Upper lobe of left lung (tissue), 6 donors: ENCODE results near the gene EPHB1. TPM values are rescaled to one million over a fixed set of nuclear protein-coding genes. Genes with fewer than 3 reads are reported as not detected.

ENCODE experiments used
- ATAC-seq, 2 donors: fragments of 200-7000 bp; cut with Tn5 transposase; one replicate each; pipeline ENCODE4 v1.9.1; 2022; ENCODE audit warnings: mild to moderate bottlenecking in 2 of 2, moderate library complexity in 2 of 2; ENCODE audit not compliant: low FRiP score in 2 of 2
- DNase-seq, 2 donors: peaks; one replicate each; pipeline ENCODE4 v3.0.0-alpha.2; 2019 to 2020
- H3K27ac ChIP-seq, 4 donors: fragments of 200-600 bp; sonication (generic); one replicate each; pipeline ENCODE4 v1.5.1; 2016 to 2019
- H3K27me3 ChIP-seq, 4 donors: fragments of 200-600 bp; sonication (generic); one replicate each; pipeline ENCODE4 v1.5.1; 2017 to 2019
- H3K36me3 ChIP-seq, 4 donors: fragments of 200-600 bp; sonication (generic); one replicate each; pipeline ENCODE4 v1.5.1; 2016 to 2019
- H3K4me1 ChIP-seq, 4 donors: fragments of 200-600 bp; sonication (generic); one replicate each; pipeline ENCODE4 v1.5.1; 2018 to 2019
- H3K4me3 ChIP-seq, 4 donors: fragments of 200-600 bp; sonication (generic); one replicate each; pipeline ENCODE4 v1.5.1; 2017 to 2019; ENCODE audit warnings: mild to moderate bottlenecking in 2 of 4, moderate library complexity in 1 of 4
- H3K9me3 ChIP-seq, 4 donors: fragments of 200-600 bp; sonication (generic); one replicate each; pipeline ENCODE4 v1.5.1; 2018 to 2019
- EP300 ChIP-seq, 4 donors: sonication (generic); formaldehyde crosslinking; IDR thresholded peaks; one replicate each; pipeline ENCODE4 v1.5.1; 2017; ENCODE audit warnings: antibody characterized with exemption in 4 of 4, control low read depth in 2 of 4
- POLR2A ChIP-seq, 4 donors: fragments of 450-650 bp; IDR thresholded peaks; one replicate each; pipeline ENCODE4 v1.5.1; 2016 to 2017; ENCODE audit warnings: antibody characterized with exemption in 4 of 4, mild to moderate bottlenecking in 2 of 4
- POLR2AphosphoS5 ChIP-seq, 2 donors: sonication (generic); formaldehyde crosslinking; IDR thresholded peaks; one replicate each; pipeline ENCODE4 v1.5.1; 2017; ENCODE audit warnings: antibody characterized with exemption in 2 of 2
- WGBS, 2 donors: methylation state at CpG; one replicate each; pipeline ENCODE4 v1.1.5; 2017 to 2018; 5-methylcytosine and 5-hydroxymethylcytosine counted together
- total RNA-seq, 6 donors: library from RNA; depleted of rRNA in 4 of 6; stranded (reverse); fragments of >200 nt in 4 of 6; gene quantifications; one replicate each; pipeline versions ENCODE4 v1.1.0 to v1.2.1, GENCODE V29; 2016 to 2021
- TF ChIP-seq, protein P1 (sequence below), 6 experiments: fragments of 450-650 bp in 4 of 6; fragments of 200-600 bp in 2 of 6; sonication (generic) in 2 of 6; IDR thresholded peaks; one replicate each; pipeline ENCODE4 v1.5.1; 2016 to 2019; ENCODE audit warnings: antibody characterized with exemption in 6 of 6
- donor health status: DM: no; HTN: no; CAD: no; lungs with moderate emphysema.
- donor health status: DM: no; HTN: yes; CAD: no; lungs with severe emphysema.

Gene EPHB1
- total RNA-seq, 6 donors from 2014 or later, result 1.3 to 14.6 (median 2.4) TPM; not detected in 1

- Histone ChIP-seq H3K9me3 (no peaks in the 10 kb centered on the region), H3K4me1 (no peaks in the 10 kb centered on the region), H3K4me3 (no peak overlapping the region), H3K27ac (no peak overlapping the region), H3K36me3 (no peaks in the 10 kb centered on the region), H3K27me3 (no peaks in the 10 kb centered on the region)
- DNase-seq, result no peak
- TF ChIP-seq EP300 (IDR thresholded peaks at IDR 0.05), result no peak
- TF ChIP-seq POLR2AphosphoS5 (IDR thresholded peaks at IDR 0.05), result no peak
- TF ChIP-seq, protein P1, sequence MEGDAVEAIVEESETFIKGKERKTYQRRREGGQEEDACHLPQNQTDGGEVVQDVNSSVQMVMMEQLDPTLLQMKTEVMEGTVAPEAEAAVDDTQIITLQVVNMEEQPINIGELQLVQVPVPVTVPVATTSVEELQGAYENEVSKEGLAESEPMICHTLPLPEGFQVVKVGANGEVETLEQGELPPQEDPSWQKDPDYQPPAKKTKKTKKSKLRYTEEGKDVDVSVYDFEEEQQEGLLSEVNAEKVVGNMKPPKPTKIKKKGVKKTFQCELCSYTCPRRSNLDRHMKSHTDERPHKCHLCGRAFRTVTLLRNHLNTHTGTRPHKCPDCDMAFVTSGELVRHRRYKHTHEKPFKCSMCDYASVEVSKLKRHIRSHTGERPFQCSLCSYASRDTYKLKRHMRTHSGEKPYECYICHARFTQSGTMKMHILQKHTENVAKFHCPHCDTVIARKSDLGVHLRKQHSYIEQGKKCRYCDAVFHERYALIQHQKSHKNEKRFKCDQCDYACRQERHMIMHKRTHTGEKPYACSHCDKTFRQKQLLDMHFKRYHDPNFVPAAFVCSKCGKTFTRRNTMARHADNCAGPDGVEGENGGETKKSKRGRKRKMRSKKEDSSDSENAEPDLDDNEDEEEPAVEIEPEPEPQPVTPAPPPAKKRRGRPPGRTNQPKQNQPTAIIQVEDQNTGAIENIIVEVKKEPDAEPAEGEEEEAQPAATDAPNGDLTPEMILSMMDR (IDR thresholded peaks at IDR 0.05), result no peak
- TF ChIP-seq POLR2A (IDR thresholded peaks at IDR 0.05), result no peak
- no peak for ATAC-seq
- WGBS, 2 donors, result 62 to 63% methylated on average over 2 of the region's 2 CpGs
Observed at GRCh38 chr3:135199137-135199536, 404.1 kb downstream of the EPHB1 start.

GRCh38 chr3:135203026-135203425 lies 408.0 kb downstream of the EPHB1 start:
- H3K27me3 ChIP-seq, result no peaks in the 10 kb centered on the region
- H3K36me3 ChIP-seq, result no peaks in the 10 kb centered on the region
- WGBS, 2 donors, result 87 to 90% methylated on average over 3 of the region's 3 CpGs
- DNase-seq, result no peak
- no peak overlapping the region for H3K4me3 ChIP-seq
- TF ChIP-seq, protein P1 (IDR thresholded peaks at IDR 0.05), result no peak
- TF ChIP-seq EP300 (IDR thresholded peaks at IDR 0.05), result no peak
- TF ChIP-seq POLR2A (IDR thresholded peaks at IDR 0.05), result no peak
- no peak for TF ChIP-seq POLR2AphosphoS5 (IDR thresholded peaks at IDR 0.05)
- ATAC-seq, result no peak
- H3K4me1 ChIP-seq, result no peaks in the 10 kb centered on the region
- H3K27ac ChIP-seq, result no peak overlapping the region
- no peaks in the 10 kb centered on the region for H3K9me3 ChIP-seq

GRCh38 chr3:135213213-135213612 lies 418.2 kb downstream of the EPHB1 start:
- Histone ChIP-seq H3K4me1 (no peaks in the 10 kb centered on the region), H3K9me3 (no peaks in the 10 kb centered on the region), H3K4me3 (no peak overlapping the region), H3K27ac (no peak overlapping the region), H3K27me3 (no peaks in the 10 kb centered on the region), H3K36me3 (no peaks in the 10 kb centered on the region)
- no peak for TF ChIP-seq EP300 (IDR thresholded peaks at IDR 0.05)
- TF ChIP-seq POLR2AphosphoS5 (IDR thresholded peaks at IDR 0.05), result no peak
- no peak for TF ChIP-seq POLR2A (IDR thresholded peaks at IDR 0.05)
- TF ChIP-seq, protein P1 (IDR thresholded peaks at IDR 0.05), result no peak
- DNase-seq (no peak), ATAC-seq (no peak)
- 75% methylated on average over 5 of the region's 5 CpGs for WGBS, 2 donors

DNA sequence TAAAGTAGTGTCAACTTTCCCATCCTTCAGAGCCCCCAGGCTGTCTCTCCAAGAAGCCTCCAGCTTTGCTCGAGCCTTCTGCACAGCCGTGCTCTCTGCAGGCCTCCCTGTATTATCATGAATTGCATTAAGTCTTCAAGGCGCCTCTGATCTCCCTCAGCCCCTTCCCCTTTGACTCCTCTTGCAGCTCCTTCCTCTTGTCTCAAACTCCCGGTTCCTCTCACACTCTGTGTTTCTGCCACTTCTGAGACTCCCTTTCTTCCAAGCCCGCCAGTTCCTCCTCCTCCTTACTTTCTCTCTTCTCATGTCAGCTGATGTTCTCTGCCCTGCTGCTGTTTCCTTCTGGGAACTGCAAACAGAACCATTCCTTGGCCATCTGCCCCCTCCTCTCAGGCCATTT lies 418.8 kb downstream of the EPHB1 start:
- H3K36me3 ChIP-seq, result no peaks in the 10 kb centered on the region
- TF ChIP-seq EP300 (IDR thresholded peaks at IDR 0.05) (no peak), POLR2A (IDR thresholded peaks at IDR 0.05) (no peak), POLR2AphosphoS5 (IDR thresholded peaks at IDR 0.05) (no peak)
- TF ChIP-seq, protein P1 (IDR thresholded peaks at IDR 0.05), result no peak
- ATAC-seq (peak in 1 of 2 donors; percentile 28), DNase-seq (no peak)
- 46 to 60% methylated on average over 5 of the region's 5 CpGs for WGBS, 2 donors
- H3K27ac ChIP-seq, result no peak overlapping the region
- no peaks in the 10 kb centered on the region for H3K9me3 ChIP-seq
- no peaks in the 10 kb centered on the region for H3K4me1 ChIP-seq
- no peak overlapping the region for H3K4me3 ChIP-seq
- no peaks in the 10 kb centered on the region for H3K27me3 ChIP-seq

- no peak for ATAC-seq
- no peaks in the 10 kb centered on the region for H3K27me3 ChIP-seq
- TF ChIP-seq POLR2AphosphoS5 (IDR thresholded peaks at IDR 0.05), result no peak
- no peak for TF ChIP-seq POLR2A (IDR thresholded peaks at IDR 0.05)
- TF ChIP-seq, protein P1 (IDR thresholded peaks at IDR 0.05), result no peak
- no peak for TF ChIP-seq EP300 (IDR thresholded peaks at IDR 0.05)
- H3K4me3 ChIP-seq, result no peak overlapping the region
- no peak for DNase-seq
- 82 to 90% methylated on average over 5 of the region's 5 CpGs for WGBS, 2 donors
- H3K9me3 ChIP-seq, result no peaks in the 10 kb centered on the region
- no peaks in the 10 kb centered on the region for H3K36me3 ChIP-seq
- no peaks in the 10 kb centered on the region for H3K4me1 ChIP-seq
- no peak overlapping the region for H3K27ac ChIP-seq
Observed at GRCh38 chr3:135214400-135214799, 419.3 kb downstream of the EPHB1 start.
